Stimulated activated CD8-positive, alpha-beta memory T cell treated with anti-CD3 and anti-CD28 coated beads, Interleukin-7, amount 100 ng/mL, for 4 hours (primary cell): ENCODE measurements around the gene OR10H4.
"Not testable (repeated sequence)": the region's sequence is repeated elsewhere in the genome, so short reads cannot be mapped to it uniquely, and the experiment has no call there.

Experiments
- DNase-seq, 2 donors: peaks; one replicate each; pipeline ENCODE4 v3.0.0-alpha.2; 2020; ENCODE audit warnings: low read depth in 2 of 2

OR10H4 gene

DNA sequence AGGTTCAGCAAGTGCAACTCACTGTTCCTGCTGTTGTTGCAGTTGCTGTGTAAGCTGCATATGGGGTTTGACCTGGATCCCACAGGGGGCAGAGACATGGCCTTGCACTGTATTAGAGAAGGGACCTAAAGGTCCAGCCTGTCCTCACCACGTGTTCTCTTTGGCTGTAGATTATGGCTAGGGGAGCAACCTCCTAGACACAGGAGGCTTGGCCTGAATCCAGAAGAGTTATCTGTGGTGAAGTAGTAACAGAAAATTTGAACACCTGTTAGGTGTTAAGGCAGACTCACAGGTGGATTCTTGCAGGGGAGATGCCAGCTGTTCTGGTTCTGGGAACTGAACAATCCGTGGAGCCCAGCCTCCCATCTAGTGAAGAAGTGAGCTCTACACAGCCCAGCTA lies 11.0 kb upstream of the OR10H4 start:
- no peak for DNase-seq

DNA sequence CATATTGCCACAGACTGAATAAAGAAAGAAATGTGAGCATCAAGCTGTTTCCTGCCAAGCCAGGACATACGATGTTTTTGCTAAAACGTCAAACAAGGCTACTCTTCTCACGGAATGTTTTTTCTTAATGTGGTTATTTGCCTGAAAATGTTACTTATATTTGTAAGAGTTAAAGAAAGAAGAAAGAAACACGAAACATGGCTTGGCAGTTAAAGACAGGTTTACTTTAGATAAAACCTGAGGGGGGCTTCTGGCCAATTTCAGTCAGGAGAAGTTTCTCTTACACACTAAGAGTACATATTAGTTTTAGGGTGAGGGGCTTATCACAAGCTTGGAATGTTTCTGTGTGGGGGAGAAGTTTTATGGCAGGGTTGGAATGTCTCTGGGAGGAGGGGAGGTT lies 4.4 kb upstream of the OR10H4 start:
- no peak for DNase-seq

DNA sequence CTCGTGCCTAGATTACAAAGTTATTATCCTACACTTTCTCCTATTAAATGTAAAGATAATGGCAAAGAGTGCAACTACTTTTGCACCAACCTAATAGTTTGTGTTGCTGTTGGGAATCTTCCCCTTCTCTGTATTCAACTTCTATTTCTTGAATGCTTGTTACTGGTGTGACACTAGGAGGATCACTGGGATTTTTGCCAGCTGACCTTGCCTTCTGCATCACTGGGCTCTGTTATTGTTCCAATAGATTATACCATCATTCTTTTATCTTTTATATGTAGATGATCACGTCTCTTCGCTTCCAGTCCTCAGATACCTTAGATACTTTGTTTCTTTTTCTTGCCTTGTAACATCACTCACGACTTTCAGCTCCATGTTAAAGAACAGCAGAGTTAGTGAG lies 3.5 kb upstream of the OR10H4 start:
- no peak for DNase-seq

DNA sequence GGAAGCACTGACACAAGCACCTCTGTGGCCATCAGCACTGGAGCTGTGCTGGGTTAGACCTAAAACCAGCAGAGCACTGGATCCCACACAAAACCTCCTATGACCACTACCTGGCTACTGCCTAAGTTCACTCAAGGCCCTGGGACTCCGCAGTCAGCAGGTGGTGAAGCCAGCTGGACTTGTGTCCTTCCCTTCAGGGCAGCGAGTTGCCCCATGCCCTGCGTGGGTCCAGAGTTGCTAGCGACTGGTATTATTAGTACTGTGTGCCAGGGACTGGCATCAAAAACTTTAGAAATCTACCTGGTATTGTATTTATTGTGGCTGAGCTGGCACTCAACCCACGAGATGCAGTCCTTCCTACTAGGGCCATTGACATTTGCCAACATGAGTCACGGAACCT lies 6.0 kb downstream of the OR10H4 start:
- no peak for DNase-seq

DNA sequence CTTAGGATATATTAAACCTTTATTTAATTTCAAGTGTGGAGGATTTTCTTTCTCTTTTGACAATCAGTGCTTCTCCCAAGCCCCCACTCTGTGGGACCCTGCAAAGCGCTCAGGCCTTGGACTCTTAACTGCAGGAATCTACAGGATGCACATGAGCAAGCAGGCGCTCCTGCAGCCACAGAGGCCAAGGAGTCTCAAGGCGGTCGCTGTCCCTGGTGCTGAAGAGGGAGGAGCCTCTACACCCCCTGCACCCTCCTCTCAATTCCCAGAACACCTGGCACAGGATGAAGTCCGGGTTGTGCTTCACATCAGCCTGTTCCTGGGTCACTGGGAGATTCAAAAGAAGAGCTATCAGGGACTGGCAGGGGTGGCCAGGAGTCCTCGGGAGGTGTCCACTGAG lies 13.5 kb downstream of the OR10H4 start:
- no peak for DNase-seq

DNA sequence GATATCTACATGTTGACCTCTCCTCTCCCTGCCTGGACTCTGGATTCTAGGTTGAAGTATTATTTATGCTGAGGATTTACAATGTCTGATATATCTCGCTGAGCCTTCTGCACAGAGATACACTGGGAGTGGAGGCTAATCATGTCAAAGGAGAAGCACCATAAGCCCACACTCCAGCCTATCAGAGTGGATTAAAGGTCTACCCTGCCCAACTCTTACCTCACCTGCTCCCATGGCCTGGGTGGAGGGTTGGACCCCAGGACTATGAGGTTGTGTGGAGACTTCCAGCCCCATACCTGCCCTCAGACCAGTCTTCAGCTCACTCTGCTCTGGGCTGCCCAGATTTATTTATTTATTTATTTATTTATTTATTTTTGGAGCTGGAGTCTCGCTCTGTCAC lies 15.4 kb downstream of the OR10H4 start:
- no peak for DNase-seq

DNA sequence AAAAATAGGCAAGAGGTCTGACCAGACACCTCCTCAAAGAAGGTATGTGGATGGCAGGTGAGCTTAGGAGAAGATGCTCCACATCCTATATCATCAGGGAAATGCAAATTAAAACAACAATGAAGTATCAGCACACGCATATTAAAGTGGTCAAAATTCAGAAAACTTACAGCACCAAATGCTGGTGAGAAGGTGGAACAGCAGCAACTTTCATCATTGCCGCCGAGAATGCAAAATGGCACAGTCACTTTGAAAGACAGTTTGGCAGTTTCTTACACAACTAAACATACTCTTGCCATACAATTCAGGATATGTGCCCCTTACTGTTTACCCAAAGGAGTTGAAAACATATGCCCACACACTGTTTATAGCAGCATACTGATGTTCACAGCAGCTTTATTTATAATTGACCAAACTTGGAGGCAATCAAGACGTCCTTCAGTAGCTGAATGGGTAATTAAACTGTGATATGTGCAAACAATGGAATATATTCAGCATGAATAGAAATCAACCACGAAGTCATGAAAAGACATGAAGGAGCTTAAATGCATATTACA lies 22.5 kb downstream of the OR10H4 start:
- no peak for DNase-seq

DNA sequence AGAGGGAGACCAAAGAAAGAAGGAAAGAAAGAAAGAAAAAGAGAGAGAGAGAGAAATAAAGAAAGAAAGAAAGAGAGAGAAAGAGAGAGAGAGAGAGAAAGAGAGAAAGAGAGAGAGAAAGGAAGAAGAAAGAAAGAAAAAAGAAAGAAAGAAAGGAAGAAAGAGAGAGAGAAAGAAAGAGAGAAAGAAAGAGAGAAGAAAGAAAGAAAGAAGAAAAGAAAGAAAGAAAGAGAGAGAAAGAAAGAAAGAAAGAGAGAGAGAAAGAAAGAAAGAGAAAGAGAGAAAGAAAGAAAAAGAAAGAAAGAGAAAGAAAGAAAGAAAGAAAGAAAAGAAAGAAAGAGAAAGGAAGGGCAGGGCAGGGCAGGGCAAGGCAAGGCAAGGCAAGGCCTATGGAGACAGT lies 23.2 kb downstream of the OR10H4 start:
- DNase-seq, result not testable (repeated sequence)

DNA sequence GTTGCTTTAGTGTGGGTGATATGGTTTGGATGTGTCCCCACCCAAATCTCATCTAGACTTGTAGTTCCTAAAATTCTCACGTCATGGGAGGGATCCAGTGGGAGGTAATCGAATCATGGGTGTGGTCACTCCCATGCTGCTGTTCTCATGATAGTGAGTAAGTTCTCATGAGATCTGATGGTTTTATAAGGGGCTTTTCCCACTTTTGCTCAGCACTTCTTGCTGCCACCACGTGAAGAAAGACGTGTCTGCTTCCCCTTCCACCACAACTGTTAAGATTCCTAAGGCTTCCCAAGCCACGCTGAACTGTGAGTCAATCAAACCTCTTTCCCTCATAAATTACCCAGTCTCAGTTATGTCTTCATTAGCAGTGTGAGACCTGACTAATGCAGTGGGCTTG lies 26.0 kb downstream of the OR10H4 start:
- DNase-seq, result no peak

DNA sequence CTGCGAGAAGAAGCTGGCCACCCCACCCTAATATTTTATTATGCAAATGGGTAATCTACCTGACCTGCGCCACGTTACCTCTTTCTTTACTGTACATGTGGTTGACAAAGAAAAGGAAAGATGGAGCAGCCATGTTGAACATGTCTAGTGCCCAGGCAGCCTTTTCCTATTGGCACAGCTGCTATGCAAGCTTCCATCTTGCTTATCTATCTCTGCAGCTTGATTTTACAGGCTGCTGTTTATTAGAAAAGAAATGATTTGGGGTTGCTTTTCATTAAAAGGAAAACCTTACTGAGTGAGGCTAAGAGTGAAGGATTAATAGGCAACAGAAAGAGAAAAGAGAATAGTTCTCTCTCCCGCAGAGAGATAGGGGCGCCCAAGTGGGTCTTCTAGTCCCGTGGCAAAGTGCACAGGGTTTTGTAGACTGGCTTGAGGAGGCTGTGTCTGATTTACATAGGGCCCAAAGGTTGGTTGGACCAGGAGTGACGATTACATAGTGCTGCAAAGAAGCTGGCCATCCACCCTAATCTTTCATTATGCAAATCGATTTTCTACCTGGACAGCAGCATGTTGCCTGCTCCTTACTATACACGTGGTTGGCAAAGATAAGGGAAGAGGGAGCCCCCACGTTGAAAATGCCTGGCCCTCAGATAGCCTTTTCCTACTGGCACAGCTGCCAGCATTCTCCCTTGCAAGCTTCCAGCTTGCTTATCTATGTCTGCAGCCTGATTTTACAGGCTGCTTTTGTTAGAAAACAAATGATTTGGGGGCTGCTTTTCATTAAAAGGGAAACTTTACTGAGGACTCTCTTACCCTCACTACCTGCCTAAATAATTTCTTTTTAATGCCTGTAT lies 28.3 kb downstream of the OR10H4 start:
- no peak for DNase-seq

DNA sequence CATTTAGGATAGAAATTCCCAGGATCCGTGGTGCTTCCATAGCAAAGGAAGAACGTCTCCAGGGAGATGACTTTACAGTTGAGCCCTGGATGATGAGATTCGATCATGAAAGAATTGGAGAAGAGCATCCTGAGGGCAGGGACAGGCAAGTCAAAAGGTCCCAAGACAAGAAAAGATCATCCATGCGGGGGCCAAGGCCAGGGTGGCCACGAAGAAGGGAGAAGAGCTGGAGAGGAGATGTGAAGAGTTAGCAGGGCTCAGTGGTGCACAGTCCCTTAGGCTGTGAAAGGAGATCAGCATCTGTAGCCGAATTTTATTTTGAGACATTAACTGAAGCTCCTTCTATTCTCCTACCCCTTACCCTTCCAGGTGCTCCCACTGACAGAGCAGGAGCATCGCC lies 28.9 kb downstream of the OR10H4 start:
- DNase-seq, result no peak

DNA sequence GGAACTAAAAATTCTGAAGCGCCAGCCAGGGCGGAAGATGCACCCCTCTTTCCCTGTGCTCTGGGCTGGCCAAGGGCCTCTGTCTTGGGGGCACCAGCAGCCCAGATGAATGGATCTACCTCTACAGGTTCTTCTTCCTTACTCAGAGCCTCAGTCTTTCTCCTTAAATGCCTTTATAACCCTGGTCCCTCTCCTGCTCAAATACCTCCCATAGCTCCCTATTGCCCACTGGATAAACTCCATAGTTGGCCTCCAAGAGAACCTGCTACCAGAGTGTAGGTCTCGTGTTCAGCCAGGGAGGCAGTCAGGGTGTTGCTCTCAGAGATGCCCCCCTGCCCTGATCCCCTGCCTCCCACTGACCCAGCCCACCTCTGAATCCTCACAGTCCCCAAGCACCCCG lies 30.5 kb downstream of the OR10H4 start:
- no peak for DNase-seq

DNA sequence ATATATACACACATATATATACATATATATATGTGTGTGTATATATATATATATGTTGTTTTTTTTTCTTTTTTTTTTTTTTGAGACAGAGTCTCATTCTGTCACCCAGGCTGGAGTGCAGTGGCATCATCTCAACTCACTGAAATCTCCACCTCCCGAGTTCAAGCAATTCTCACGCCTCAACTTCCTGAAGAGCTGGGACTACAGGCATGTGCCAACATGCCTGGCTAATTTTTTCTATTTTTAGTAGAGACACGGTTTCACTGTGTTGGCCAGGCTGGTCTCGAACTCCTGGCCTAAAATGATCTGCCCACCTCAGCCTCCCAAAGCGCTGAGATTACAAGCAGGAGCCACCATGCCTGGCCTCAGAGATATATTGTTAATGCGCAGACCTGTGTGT lies 37.0 kb downstream of the OR10H4 start:
- not testable (repeated sequence) for DNase-seq

DNA sequence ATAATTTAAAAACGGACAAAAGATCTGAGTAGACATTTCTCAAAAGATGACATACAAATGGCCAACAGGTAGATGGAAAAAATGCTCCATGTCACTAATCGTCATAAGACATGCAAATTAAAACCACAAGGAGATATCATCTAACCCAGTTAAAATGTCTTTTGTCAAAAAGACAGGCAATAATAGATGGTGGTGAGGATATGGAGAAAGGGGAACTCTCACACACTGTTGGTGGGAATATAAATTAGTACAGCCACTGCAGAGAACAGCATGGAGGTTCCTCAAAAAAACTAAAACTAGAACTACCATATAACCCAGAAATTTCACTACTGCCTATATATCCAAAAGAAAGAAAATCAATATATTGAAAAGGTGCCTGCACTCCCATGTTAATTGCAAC lies 37.9 kb downstream of the OR10H4 start:
- DNase-seq, result no peak

DNA sequence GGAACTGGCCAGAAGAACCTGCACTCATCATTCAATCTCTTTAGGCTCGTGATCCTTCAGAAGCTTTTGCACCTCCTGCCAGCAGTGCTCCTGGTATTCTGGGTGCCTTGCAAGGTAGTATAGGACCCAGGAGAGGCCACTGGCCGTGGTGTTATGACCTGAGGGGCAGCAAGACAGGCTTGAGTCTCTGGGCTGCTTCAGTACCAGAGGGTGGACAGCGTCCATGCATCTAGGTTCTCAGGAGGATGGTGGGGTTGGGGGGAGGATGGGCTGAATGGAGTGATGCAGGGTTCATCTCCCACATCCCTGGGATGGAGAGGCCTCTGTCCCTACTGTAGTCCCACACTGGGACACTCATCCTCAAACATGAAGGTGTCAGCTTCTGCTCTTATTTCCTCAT lies 41.1 kb downstream of the OR10H4 start:
- no peak for DNase-seq

DNA sequence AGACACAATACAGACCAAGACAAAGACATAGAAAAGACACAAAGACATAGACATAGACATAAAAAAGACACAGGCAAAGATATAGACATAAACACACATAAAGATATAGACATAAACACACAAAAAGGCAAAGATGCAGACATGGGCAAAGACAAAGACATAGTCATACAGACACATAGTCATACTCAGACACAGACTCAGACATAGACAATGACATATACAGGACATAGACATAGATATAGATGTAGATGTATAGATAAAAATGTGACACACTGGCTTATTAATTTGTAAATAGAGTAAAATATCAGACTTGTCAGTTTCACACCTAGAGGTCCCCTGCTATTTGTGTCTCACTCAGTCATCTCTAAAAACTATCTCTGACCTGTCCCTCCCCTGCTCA lies 42.8 kb downstream of the OR10H4 start:
- no peak for DNase-seq

DNA sequence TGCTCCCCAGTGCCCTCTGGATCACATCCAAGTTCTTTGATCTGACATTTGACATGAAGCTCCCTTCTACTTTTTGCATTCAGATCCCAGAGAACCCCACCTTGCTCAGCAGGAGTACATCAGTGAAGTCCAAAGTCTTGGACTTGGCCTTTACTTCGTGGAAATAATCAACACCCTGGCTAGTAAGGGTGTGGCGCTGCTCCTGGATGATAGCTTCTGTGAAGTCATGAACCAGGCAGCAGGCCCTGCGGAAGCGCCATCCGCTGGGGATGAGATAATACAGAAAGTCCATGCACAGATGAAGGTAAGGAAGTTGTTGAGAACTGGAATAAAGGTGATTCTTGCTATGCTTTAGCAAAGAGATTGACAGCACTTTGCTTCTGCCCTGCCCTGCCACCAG lies 43.2 kb downstream of the OR10H4 start:
- DNase-seq, result no peak

DNA sequence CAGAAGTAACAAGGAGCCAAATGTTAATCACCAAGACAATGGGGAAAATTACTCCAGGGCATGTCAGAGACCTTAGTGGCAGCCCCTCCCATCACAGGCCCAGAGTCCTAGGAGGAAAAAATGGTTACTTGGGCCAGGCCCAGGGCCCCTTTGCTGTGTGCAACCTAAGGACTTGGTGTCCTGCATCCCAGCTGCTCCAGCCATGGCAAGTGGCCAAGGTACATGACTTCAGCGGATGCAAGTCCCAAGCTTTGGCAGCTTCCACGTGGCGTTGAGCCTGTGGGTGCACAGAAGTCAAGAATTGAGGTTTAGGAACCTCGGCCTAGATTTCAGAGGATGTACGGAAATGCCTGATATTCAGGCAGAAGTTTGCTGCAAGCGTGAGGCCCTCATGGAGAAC lies 46.7 kb downstream of the OR10H4 start:
- no peak for DNase-seq

DNA sequence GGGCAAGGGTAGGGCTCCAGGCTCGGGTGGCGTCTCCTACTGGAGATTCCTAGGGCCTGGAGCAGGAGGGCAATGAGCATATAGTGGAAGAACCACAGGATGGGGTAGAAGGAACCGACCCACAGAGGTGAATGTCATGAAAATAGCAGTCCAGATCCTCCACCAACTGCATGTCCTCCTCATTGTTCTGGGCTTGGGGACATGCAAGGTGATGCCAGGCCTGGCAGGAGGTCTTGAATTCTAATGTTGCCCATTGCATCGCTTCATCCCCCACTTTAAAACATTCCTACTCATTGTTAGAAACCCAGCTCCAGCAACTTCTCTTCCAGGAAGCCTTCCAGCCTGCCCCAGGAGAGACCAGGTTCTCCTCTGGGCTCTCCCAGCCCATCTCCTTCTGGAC lies 49.4 kb downstream of the OR10H4 start:
- DNase-seq, result no peak
